ENCODE results near the gene RNF123.

Gene RNF123

DNA sequence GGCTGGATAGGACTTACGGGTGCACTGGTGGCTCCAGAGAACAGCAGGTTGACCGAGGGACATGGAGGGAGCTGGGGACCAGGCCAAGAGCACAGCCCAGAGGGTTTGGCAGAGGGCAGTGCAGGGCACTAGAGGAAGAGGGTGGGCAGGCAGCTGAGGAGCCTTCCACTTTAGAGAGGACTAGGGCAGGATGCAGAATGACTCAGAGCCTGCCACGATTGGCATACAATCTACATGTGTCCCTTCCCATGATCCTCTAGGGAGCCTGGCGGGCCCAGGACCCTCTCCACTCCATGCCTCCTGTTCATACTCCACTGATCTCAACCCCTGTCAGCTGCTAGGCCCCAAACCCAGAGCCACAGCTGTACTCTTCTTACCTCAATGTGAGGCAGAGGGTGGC is 29.6 kb upstream of the RNF123 start:
- DNase-seq = no peak

DNA sequence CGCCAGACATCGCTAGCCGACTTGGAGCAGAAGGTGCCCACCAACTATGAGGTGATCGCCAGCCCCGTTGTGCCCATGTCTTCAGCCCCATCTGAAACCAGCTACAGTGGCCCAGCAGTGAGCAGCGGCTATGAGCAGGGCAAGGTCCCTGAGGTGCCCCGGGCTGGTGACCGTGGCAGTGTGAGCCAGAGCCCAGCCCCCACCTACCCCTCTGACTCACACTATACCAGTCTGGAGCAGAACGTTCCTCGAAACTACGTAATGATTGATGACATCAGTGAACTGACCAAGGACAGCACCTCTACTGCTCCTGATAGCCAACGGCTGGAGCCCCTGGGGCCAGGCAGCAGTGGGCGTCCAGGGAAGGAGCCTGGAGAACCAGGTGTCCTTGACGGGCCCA is 28.1 kb upstream of the RNF123 start:
- DNase-seq = no peak

DNA sequence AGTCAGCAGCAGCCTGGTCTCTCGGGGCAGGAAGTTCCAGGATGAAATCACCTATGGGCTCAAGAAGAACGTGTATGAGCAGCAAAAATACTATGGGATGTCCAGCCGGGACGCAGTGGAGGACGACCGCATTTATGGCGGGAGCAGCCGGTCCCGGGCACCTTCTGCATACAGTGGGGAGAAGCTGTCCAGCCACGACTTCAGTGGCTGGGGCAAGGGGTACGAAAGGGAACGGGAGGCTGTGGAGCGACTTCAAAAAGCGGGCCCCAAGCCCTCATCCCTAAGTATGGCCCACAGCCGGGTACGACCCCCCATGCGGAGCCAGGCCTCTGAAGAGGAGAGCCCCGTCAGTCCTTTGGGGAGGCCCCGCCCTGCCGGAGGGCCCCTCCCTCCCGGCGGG is 27.3 kb upstream of the RNF123 start:
- DNase-seq = no peak

DNA sequence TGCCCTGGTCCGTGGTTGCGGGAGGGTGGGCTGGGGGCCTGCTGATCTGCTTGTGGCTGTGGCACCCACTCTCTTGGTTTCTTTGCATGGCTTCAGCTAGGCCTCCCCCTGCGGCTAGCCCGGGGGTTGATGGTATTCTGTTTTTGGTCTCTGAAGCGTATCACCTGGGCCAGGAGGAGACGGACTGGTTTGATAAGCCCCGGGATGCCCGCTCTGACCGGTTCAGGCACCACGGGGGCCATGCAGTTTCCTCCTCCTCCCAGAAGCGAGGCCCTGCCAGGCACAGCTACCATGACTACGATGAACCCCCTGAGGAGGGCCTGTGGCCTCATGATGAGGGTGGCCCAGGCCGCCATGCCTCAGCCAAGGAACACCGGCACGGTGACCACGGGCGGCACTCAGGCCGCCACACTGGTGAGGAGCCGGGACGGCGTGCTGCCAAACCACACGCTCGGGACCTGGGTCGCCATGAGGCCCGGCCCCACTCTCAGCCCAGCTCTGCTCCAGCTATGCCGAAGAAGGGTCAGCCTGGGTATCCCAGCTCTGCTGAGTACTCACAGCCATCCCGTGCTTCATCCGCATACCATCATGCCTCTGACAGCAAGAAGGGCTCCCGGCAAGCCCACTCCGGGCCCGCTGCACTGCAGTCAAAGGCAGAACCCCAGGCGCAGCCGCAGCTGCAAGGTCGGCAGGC is 26.5 kb upstream of the RNF123 start:
- DNase-seq = no peak

DNA sequence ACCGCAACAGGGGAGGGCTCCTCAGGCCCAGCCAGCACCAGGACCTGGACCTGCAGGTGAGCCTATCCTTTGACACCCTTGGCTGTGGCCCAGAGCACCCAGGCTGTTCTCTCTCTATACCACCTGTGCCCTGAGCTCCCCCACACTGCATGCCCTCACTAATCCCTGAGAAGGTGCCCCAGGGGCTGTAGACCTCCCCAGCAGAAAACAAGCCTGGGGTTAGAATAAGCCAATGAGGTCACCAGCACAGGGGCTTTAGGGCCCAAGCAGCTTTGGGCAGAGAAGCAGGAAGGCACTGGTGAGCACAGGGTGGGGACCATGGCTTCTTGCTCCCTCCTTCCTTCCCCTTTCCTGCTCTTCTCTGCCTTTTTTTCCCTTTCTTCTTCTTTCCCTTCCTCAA is 25.5 kb upstream of the RNF123 start:
- DNase-seq = no peak

DNA sequence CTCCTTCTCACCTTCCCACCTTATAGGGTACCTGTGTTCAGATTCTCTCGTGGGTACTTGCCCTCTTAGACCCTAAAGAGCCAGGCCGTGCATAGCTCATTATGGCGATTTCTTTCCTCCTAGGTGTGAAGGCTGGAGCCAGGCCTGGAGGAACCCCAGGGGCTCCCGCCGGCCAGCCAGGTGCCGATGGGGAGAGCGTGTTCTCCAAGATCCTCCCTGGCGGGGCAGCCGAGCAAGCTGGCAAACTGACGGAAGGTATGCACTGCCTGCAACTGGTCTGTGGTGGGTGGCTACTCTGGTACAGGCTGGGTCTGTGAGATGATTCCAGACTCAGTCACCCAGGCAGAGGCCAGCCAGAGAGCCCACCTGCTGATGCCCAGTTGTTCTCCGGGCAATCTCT is 25.1 kb upstream of the RNF123 start:
- no peak for DNase-seq

DNA sequence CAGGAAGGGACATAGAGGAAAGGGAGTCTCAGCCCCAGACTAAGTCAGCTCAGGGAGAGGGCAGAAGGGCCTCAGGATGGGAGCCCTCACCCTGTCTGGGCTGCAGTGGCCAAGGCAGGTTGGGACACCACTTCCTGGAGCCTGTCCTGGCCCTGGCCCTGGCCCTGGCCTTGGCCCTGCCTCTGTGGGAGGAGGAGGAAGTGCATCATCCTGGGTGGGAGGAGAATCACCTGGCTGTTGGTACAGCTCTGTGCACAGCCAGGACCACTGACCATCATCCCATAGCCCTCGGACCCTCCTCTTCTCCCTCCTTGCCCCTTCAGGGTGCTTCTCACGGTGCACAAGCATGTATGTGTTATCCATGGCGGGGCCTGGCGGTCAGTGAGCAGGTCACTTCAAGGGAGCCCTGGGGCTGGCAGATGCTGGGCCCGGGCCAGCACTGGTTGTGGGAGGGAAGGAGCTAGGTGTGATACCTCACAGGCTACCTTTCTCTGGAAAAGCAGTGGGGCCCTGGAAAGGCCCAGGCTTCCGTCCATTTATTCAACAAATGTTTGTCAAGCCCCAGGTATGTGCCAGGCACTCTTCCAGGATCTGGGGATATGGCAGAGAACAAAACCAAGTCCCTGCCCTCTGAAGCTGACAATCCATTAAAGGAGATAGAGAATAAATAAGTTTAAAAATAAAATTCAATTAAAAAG is 23.4 kb upstream of the RNF123 start:
- DNase-seq = no peak

DNA sequence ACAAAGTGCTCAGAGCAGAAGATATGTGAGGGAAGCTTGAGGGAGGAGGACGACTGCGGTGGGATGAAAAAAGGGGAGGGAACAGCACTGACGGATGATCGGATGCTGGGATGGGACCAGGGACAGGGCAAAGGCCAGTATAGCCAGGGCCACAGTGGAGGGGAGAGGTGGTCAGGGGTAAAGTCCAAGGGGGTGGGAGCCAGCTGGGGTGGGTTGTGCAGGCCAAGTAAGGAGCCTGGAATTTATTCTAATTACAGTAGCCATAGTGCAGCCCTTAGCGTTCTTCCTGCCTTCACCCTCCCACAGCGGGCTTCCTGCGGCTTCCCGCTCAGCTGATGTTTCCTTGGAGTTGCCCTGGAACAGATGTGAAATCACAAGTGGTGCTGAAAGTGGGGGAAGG is 22.8 kb upstream of the RNF123 start:
- no peak for DNase-seq

DNA sequence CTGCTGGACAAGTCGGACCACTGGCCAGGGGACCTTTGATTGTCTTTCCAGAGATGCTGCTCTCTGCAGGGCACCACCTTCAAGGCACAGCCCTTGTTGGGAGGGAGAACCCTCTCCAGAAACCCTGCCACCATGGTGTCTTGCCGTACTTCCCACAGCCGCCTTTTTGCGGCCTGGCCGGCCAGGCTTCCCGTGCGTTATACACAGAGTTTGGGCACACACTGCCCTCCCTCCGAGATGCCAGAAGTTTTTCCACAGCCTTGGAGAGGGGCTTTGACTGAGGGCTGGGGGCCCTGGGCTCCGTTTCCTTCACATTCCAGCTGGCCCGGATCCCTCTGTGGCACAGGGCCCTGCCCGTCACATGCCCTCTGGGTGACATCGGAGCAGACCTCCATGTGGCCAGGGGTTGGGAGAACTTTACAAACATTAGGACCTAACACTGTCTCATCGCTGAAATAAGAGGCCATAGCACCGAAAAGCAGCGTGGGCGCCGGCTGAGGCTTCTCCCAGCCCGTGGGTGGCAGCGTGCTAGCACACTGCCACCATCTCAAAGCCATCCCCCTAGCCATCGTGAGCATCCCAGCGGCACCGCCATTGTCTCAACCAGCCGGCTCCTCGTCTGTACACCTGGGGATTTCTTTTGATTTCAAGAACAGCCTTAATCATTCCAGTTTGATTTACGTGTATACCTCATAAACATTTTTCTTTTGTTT is 21.5 kb upstream of the RNF123 start:
- DNase-seq = no peak

DNA sequence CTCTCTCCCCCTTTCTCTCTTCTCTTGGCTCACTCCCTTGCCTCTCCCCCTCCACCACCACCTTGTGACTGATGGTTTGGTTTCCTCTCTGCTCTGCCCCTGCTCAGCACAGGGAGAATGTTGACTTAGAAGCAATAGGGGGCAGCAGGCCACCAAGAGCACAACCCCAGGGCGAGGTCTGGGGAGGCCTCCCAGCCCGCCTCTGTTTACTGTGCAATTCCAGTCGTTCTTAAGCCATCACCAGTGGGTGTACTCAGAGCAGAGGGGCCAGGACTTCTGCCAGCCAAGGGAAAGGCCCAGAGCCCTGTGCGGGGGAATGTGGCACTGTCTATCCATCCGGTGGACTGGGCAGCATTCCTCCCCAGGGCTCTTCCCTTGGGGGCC is 21.0 kb upstream of the RNF123 start:
- peak; percentile 54 for DNase-seq

DNA sequence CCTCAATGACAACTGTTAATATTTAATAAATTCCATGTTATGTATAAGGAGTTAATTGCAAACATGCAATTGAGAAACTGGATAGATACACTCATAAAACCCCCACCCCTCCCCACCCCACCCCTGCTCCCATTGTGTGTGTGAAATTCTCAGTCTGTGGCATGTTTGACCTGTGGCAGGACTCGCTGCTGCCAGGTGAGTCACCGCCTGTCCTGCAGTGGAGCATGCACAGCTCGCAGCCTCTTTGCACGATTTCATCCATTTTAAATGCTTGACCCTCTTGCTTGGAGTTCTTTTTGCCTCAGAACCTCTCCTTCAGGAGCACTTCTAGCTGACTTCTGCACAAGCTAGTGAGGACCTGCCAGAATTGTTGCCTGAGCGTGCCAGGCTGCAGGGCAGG is 20.5 kb upstream of the RNF123 start:
- DNase-seq = no peak

DNA sequence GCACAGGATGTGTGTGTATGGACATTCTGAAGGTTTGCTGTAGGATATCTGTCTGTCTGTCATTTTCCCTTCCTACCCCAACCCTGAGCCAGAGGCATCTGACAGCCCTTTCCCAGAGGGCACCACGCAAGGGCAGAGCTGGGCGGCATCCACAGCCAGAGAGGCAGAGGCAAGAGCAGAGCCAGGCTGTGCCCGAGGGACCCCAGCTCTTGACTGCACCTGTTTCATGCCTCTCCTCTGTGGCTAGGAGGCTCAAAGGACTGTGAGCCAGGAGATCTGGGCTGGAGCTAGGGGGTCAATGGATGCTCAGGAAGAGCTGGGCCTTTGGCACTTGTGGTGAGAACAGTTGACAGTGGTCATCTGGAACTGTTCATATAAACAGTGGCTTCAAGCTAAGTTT is 20.0 kb upstream of the RNF123 start:
- no peak for DNase-seq

DNA sequence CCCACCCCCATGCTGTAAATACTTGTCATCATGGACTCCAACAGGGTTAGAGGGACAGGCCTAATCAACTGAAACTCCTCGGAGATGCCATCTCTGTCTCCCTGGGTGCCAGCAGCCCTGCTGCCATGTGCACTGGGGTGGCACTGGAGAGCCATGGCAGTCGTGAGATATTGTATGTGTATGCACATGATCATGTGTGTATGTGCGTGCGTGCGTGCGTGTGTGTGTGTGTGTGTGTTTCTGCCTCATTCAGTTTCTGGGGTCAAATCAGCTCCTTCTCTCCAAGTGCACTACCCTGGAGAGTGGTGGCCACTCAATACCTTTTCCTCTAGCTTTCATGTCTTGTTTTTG is 18.4 kb upstream of the RNF123 start:
- no peak for DNase-seq

DNA sequence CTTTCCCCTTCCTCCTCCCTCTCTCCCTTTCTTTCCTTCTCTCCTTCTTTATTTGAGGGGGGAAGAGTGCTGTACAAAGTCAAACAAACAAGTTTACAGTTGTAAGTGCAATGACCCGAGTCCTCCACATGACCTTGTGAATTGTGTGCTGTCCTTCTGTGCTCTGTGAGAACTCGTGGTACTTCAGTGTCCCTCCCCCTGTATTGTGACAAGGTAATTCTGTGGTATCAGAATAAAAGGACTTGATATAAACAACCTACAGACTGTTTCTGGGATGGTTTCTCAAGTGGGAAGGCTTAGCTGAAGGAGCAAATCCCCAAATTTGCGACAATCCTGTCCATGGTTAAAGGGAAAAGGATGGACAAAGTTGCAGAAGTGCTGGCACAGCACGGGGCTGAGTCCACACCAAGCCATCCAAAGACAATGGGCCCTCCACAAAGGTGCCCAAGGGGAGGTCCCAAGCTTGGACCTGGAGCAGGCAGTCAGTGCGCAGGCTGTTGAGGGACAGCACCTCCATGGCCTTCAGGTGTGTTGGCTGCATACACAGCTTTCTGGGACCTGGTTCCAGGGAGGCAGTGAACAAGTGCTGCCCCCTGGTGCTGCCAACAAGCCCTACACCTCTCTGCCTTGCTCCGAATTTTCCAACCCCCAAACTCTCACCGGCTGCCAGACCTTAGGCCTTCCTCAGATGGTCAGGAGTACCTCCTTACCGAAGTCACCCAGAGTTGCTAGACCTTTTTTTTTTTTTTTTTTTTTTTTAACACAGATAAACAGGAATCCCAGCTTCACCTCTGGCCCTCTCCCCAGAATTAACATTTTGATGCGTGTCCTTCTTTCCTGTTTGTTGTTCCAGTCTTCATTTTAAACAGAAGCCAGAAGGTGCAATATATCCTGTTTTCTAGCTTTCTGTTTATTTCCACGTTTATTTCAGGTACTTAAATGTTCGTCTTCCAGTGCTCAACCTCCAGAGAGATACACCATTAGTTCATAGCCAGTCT is 17.8 kb upstream of the RNF123 start:
- DNase-seq = peak; percentile 90

DNA sequence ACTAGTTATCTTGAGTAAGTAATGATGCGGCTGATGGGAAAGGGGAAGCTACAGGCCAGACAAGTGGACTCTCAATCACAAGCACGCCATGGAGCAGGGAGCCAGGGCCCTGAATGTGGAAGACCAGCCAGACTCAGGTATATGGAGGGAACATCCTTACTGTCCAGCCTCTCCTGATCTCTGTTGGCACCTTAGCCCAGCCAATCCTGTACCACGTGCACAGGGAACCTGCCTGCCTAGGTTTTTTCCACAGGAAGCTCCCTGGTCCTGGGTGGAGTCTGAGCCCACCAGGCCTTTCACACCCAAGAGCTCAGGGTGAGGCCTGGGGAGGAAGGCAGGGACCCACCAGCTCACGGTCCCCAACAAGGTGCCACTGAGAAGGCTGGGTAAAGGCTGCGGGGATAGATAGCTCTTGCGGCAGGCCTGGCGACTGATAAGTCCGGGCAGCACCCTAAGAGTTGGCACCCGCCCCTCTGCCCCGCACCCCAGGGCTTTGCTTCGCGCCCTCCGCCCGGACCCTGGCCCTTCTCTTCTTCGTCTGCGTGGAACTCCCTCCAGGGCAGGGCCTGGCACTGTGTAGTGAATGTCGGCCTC is 16.1 kb upstream of the RNF123 start:
- peak; percentile 95 for DNase-seq

DNA sequence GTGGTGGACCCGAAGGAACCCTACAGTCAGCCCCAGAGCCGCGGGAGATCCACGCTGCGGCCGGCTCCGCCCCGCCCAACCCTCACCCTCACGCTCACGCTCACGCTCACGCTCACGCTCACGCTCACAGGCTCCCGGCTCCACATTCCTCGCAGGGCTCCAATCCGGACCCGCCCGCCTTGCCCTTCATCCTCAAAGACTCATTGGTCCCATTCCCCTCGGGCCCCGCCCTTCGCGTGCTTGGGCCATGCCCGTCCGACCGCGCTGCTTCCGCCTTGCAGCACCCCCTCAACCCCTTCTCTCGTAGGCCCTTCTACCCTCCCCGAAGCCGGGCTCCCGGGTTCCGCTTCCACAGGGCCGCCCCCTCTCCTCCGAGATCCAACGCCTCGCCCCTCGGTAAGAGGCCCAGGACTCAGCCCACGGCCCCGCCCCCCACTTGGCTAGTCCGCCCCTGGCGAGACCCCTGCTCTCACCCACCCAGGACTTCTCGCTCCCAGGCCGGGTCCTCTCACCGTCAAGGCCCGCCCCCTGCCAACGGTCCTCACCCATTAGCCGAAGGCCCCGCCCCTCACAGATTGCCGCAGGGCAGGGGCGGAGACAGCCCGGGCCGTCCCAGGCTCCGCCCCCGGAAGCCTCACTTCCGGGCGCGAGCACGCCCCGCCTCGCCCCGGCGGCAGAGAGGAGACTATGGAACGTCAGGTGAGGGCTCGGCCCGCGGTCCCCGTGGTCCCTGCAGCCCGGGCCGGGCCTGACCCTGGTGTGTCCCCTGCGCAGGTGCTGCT is 15.5 kb upstream of the RNF123 start, which contains the start of gene APEH:
APEH (plus strand) TSS at position 637 of the 782 bp plus-strand sequence; CDS start at position 688, 51 bp downstream.
- peak; percentile 99 for DNase-seq

DNA sequence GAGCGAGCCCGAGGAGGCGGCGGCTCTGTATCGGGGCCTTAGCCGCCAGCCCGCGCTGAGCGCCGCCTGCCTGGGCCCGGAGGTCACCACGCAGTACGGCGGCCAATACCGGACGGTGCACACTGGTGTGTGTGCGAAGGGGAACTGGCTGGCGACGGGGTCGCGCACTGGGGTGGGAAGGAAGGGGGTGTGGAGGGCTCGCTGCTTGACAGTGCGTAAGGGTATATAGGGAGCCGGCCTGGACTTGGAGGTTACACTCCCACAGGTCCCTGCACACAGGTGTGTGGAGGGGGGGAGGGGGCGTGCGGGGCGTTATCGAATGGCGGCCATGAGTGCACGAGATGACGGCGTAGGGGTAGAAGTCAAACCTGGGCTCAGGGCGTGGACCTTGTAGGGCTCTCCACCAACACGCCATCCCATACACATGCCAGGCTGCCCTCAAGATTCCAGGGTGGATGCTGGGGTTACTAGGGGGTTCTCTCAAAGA is 14.8 kb upstream of the RNF123 start:
- DNase-seq = peak; percentile 32

DNA sequence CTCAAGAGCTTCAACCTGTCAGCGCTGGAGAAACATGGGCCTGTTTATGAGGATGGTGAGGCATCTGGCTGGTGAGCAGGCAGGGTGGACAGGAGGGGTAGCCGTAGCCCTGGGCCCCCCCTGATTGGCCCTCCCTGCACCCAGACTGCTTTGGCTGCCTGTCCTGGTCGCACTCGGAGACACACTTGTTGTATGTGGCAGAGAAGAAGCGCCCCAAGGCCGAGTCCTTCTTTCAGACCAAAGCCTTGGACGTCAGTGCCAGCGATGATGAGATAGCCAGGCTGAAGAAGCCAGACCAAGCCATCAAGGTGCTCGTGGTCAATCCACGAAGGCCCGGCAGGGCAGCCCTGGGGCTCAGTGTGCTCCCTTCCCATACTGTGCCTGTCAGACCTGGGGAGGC is 13.4 kb upstream of the RNF123 start:
- DNase-seq = no peak

DNA sequence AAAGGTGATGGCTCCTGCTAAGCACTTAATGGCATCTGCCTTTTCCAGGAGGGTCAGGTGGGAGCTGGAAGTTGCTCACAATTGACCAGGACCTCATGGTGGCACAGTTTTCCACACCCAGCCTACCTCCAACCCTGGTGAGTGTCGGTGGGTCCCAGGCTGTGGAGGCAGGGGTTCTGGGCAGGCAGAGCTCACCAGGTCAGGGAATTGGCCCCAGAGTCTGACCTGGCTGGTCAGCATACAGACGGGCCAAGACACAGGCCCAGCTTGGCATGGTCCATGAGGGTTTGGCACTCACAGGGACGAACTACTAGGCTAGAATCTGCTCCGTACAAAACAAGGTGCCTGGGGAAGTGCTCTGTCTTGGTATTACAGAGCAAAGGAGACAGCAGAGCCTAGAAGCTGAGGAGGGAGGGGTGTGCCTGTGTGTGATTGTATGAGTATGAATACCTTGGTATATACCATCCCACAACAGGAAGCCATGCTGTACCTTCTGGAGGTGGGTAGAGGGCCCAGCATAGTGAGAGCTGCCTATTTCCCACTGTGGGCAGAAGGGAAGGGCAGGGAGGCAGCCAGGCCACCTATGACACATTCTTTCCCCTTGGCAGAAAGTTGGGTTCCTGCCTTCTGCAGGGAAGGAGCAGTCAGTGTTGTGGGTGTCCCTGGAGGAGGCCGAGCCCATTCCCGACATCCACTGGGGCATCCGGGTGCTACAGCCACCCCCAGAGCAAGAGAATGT is 8.7 kb upstream of the RNF123 start:
- no peak for DNase-seq

DNA sequence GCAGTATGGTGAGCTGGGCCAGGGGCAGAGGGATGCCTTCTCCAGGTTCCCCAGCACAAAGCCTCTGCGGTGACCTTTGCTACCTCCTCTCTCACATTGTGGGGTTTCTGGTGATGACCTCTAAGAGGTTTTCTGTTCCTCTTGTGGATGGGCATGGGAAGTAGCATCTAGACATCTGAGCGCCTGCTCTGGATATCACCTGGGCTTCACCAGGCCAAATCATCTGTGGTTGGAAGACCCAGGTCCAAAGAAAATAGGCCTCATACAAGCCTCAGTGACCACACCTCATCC is 8.2 kb upstream of the RNF123 start:
- DNase-seq = no peak

DNA sequence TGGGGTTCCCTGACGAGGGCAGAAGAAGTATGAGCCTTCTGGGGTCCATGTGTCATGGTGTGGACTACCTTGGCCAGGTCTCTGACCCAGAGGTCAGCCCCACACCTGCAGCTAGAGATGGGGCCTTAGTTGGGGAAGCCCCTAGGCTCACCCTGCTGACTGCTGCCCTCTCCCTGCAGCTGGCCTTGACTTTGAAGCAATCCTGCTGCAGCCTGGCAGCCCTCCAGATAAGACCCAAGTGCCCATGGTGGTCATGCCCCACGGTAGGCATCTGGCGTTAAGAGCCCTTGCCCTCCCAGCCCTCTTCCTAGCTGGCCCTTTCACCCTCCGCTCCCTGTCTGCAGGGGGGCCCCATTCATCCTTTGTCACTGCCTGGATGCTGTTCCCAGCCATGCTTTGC is 7.8 kb upstream of the RNF123 start:
- no peak for DNase-seq
